ENCODE measurements around the gene CDAN1. TPM values are rescaled to one million over a fixed set of nuclear protein-coding genes. Genes with fewer than 3 reads are reported as not detected.

Gene CDAN1
- total and polyA plus RNA-seq, 2 of the 8 experiments (the other 6 are each of a cell fraction or from before 2014, with no cell fraction given) = 4.5 to 18.6 TPM

GRCh38 chr15:42695527-42696071 lies 41.3 kb downstream of the CDAN1 start (continued):
- TF ChIP-seq, protein P1, sequence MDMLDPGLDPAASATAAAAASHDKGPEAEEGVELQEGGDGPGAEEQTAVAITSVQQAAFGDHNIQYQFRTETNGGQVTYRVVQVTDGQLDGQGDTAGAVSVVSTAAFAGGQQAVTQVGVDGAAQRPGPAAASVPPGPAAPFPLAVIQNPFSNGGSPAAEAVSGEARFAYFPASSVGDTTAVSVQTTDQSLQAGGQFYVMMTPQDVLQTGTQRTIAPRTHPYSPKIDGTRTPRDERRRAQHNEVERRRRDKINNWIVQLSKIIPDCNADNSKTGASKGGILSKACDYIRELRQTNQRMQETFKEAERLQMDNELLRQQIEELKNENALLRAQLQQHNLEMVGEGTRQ (IDR thresholded peaks at IDR 0.05; ENCODE audit: low read length) = no peak
- TF ChIP-seq BCL11A (IDR thresholded peaks at IDR 0.05; ENCODE audit: low read depth in 2 of 2, low read length in 2 of 2) = no peak
- no peak for TF ChIP-seq EGR1 (IDR thresholded peaks at IDR 0.05; ENCODE audit: borderline replicate concordance, low read depth, low read length)
- no peak for TF ChIP-seq RXRA (IDR thresholded peaks at IDR 0.05; ENCODE audit: insufficient read depth, low read depth, low read length)
- no peak for TF ChIP-seq SRF (IDR thresholded peaks at IDR 0.05; ENCODE audit: low read depth, low read length)
